Tibial nerve (tissue), 3 donors: ENCODE results near the gene KCP.

Source experiments
- CTCF ChIP-seq, 5 experiments: fragments of 200-600 bp in 3 of 5; fragments of 450-650 bp in 2 of 5; sonication (generic) in 3 of 5; IDR thresholded peaks; one replicate each; pipeline ENCODE4 v1.5.1; 2016 to 2019; ENCODE audit warnings: antibody characterized with exemption in 5 of 5, mild to moderate bottlenecking in 3 of 5, moderate library complexity in 2 of 5
- POLR2A ChIP-seq, 2 donors: fragments of 450-650 bp; IDR thresholded peaks; one replicate each; pipeline ENCODE4 v1.6.1; 2017; ENCODE audit warnings: antibody characterized with exemption in 2 of 2, mild to moderate bottlenecking in 2 of 2, moderate library complexity in 2 of 2

GRCh38 chr7:128833148-128833945, 77.2 kb downstream of the KCP start:
- TF ChIP-seq CTCF (IDR thresholded peaks at IDR 0.05): no peak
- no peak for TF ChIP-seq POLR2A (IDR thresholded peaks at IDR 0.05)
